ENCODE results near the gene TUBA1A.
"Not testable (repeated sequence)": the region's sequence is repeated elsewhere in the genome, so short reads cannot be mapped to it uniquely, and the experiment has no call there.

The TUBA1A gene

GRCh38 chr12:49200919-49201594 is 12.2 kb upstream of the TUBA1A start:
- DNase-seq = peak; percentile 40 to 49

DNA sequence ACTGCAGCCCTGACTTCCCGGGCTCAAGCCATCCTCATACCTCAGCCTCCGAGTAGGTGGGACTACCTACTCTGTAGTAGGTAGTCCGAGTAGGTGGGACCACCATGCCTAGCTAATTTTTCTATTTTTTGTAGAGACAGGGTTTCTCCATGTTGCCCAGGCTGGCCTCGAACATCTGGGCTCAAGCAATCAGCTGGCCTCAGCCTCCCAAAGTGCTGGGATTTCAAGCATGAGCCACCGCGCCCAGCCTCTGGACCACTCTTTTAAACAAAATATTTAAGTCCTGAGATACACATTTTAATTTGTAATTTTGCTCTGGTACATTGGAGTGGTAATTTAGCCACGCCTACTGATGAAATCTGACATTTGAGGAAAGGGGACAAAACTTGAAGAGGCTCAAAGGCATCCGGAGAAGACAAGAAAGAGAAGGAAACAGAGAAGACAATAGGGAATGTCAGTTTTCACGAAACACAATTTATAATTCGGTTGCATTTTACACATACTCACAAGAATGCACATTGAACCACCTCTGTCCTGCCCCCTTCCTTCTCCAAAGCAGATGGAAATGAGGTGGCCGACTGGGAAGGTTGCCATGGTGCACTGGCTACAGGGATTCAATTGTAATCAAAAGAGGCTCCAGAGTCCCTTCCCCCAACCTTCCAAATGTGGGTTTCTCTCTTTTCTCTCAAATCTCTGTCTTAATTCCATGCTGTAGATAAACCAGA is 9.7 kb upstream of the TUBA1A start:
- DNase-seq = no peak

GRCh38 chr12:49197256-49197655 is 8.4 kb upstream of the TUBA1A start:
- DNase-seq = no peak

- no peak for DNase-seq
Observed at GRCh38 chr12:49195736-49196135, 6.9 kb upstream of the TUBA1A start.

- not testable (repeated sequence) for DNase-seq
Observed at GRCh38 chr12:49193746-49194145, 4.9 kb upstream of the TUBA1A start.

DNA sequence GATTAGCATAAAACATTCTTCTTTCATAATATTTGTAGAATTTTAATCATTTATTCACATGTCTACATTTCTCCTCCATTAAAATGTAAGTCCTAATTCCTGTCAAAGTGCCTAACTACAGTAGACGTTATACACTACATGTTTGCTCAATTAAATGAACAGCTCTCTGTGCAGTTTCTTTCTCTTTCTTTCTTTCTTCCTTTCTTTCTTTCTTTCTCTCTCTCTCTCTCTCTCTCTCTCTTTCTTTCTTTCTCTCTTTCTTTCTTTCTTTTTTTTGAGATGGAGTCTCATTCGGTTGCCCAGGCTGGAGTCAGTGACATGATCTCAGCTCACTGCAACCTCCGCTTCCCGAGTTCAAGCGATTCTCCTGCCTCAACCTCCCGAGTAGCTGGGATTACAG is 2.6 kb upstream of the TUBA1A start:
- not testable (repeated sequence) for DNase-seq

- no peak for DNase-seq
Observed at GRCh38 chr12:49190974-49191373, 2.1 kb upstream of the TUBA1A start.

- DNase-seq = no peak
Observed at GRCh38 chr12:49189731-49190716, 1.1 kb upstream of the TUBA1A start.

DNA sequence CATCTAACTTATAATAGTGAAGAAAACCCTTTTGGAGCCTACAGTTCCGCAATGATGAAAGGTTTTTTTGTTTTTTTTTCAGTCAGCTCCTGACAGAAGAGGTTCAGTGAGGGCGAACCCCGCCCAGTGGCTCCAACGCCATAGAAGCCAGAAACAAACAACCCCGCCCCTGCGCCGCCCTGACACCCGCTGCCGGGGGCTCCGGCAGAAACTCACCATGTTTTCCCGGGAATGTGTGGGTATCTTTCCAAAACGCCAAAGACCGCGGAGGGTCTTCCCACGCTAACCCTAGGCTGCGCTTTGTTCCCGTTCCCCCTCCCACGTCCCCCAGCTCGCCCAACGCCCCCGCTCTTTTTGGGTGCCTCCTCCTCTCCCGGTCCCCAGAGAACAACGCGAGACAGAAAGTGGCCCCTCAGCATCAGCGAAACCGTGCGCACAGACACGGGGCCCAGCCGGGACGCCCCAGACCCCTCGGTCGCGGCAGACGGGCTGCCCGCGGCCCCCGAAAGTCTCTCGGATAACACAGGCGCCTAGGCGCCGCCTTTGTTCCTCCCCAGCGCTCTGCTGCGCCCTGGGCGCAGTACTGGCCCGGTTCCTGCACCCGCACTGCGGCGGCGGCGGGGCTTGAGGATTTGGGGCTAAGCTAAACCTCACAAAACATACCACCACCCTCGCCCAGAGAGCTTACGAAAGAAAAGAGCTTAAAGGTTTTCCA is 522 bp downstream of the TUBA1A start:
- DNase-seq = peak; percentile 7 to 31

- peak; percentile 66 to 92 for DNase-seq
Observed at GRCh38 chr12:49187184-49187583, 1.7 kb downstream of the TUBA1A start.

DNA sequence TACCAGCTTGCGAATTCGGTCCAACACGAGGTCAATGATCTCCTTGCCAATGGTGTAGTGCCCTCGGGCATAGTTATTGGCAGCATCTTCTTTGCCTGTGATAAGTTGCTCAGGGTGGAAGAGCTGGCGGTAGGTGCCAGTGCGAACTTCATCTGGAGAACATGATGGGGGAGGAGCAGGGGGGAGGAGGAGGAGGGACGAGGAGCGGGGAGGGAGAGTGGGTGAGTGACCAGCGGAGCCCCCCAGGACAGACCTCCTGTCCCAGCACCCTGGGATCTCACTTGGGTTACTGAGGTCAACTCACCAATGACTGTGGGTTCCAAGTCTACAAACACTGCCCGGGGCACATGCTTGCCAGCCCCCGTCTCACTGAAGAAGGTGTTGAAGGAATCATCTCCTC is 2.6 kb downstream of the TUBA1A start:
- not testable (repeated sequence) for DNase-seq

DNA sequence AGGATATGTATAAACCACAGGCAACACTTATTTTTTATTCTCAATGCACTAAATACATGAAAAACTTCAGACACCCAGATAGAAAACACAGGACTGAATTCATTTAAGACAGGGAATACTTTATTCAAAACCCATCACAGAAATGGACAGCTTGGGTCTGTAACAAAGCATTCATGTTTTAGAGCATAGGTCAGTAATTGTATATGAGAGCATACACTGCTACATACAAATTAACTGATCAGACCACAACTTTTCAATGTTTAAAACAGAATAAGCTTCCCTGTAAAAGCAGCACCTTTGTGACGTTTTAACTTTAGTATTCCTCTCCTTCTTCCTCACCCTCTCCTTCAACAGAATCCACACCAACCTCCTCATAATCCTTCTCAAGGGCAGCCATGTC is 4.2 kb downstream of the TUBA1A start:
- not testable (repeated sequence) for DNase-seq

GRCh38 chr12:49183214-49183950 is 5.5 kb downstream of the TUBA1A start:
- not testable (repeated sequence) for DNase-seq

DNA sequence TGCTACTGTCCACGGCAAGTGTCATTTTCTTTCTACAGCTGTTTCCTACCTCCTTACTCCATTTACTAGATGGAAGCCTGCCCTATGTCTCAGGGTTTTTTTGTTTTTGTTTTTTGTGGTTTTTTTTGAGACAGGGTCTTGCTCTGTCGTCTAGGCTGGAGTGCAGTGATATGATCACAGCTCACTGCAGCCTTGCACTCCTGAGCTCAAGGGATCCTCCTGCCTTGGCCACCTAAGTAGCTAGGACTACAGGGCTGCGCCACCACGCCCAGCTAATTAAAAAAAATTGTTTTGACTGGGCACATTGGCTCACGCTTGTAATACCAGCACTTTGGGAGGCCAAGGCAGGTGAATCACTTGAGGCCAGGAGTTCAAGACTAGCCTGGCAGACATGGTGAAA is 14.7 kb downstream of the TUBA1A start:
- no peak for DNase-seq

DNA sequence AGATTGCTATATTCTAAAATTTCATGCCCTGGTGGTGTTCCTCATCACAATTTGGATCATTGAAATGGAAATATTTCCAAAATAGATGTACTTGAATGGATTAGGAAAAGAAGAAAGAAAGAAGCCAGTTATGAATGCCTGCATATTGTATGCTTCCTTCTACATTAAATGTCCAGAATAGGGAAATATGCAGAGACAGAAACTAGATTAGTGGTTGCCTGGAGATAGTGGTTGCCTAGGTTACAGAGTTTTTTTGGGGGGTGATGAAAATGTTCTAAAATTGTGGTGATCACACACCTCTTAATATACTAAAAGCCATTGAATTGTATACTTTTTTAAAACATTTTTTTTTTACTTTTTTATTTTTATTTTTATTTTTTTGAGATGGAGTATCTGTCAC is 18.0 kb downstream of the TUBA1A start:
- no peak for DNase-seq

DNA sequence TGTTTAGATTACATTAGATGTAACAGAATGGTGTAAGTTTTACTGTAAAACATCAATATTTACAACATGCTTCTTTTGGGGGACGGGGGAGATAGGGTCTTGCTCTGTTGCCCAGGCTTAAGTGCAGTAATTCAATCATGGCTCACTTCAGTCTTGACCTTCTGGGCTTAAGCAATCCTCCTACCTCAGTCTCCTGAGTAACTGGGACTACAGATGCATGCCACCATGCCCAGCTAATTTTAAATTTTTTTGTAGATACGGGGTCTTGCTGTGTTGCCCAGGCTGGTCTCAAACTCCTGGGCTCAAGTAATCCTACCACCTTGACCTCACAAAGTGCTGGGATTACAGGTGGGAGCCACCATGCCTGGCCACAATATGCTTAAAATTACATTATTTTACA is 23.8 kb downstream of the TUBA1A start:
- DNase-seq = no peak

DNA sequence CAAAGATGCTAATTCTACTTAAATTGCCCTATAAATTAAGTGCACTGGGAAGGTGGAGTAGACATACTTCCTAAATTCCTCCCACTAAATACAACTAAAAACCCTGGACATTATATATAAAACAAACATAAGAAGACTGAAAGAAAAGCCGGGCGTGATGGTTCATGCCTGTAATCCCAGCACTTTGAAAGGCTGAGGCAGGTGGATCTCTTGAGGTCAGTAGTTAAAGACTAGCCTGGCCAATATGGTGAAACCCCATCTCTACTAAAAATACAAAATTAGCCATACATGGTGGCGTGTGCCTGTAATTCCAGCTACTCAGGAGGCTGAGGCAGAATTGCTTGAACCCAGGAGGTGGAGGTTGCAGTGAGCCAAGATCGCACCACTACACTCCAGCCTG is 27.0 kb downstream of the TUBA1A start:
- DNase-seq = not testable (repeated sequence)

DNA sequence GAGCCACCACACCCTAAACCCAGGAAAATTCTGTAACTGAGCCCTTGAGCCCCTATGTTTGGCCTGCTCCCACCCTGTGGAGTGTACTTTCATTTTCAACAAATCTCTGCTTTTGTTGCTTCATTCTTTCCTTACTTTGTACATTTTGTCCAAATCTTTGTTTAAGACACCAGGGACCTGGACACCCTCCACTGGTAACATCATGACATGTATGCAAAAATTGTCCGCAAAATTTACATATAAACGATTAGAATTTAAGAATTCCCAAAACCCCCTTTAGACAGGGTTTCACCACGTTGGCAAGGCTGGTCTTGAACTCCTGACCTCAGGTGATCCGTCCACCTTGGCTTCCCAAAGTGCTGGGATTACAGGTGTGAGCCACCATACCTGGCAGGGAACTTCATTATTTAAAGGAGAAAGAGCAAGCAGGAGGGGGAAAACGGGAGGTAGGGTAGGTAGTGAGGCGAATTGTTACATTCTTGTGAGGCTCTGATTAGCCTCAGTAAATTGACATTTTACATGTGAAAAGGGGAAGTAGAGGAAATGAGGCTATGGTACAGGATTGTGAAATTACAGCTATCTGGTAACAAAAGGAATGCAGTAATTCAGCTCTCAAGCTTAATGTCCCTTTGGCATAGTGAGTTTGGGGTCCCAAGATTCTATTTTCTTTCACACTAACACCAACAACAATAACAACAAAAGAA is 27.6 kb downstream of the TUBA1A start:
- DNase-seq = no peak

DNA sequence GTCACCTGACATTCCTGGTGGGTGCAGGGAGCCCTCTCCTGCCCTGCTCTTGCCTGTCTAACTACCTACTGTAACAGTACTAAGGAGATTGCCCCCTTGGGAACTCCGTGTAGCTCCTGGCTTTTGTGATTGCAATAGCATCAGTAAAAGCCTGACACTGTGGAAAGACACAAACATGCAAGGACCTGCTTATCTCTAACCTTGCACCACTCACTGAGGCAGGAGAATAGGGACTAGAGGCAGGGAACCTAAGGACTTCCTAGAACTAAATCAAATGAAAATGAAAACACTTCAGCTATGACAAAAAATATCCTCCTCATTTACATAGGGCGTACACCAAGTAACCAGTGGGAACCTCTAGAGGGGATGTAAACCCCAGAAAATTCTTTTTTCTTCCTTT is 28.5 kb downstream of the TUBA1A start:
- no peak for DNase-seq

DNA sequence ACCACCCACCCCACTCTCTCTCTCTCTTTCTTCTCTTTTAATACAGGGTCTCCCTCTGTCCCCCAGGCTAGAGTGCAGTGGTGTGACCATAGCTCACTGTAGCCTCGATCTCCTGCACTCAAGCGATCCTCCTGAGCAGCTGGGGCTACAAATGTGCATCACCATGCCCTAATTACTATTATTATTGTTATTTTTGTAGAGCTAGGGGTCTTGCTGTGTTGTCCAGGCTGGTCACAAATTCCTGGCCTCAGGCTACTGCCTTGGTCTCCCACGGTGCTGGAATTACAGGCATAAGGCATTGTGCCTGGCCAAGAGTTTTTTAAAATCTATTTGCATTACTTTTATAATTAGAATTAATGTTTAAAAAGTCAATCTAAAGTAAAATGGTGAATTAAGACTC is 34.7 kb downstream of the TUBA1A start:
- DNase-seq = no peak

GRCh38 chr12:49147384-49147783 is 41.5 kb downstream of the TUBA1A start:
- DNase-seq = no peak
